Choroid plexus epithelial cell (primary cell): ENCODE measurements around the gene NFKBIB.

Source experiments
- DNase-seq: peaks from one replicate; pipeline ENCODE4 v3.0.0-alpha.2; 2010; ENCODE audit warnings: low read depth
- H3K4me3 ChIP-seq: 2 replicates; pipeline ENCODE4 v1.5.1; 2011; ENCODE audit warnings: low read depth, mild to moderate bottlenecking, control low read depth, low read length, moderate library complexity
- TF ChIP-seq, protein P1 (sequence below): conservative IDR thresholded peaks from 2 replicates; pipeline ENCODE4 v1.5.1; 2011; ENCODE audit warnings: low read depth, mild to moderate bottlenecking, control low read depth, inconsistent platforms, low read length, moderate library complexity

Gene NFKBIB

DNA sequence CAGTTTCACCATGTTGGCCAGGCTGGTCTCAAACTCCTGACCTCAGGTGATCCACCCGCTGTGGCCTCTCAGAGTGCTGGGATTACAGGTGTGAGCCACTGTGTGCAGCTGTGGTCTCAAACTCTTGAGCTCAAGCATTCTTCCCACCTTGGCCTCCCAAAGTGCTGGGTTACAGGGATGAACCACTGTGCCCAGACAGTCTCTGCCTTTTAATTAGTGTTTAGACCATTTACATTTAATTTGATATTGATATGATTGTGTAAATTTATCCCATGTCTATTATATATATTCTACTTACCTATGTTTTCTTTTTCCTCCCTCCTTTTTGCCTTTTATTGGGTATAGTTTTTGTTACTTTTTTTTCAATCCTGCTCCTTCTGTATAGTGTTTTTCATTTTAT lies 1.9 kb downstream of the NFKBIB start:
- TF ChIP-seq, protein P1, sequence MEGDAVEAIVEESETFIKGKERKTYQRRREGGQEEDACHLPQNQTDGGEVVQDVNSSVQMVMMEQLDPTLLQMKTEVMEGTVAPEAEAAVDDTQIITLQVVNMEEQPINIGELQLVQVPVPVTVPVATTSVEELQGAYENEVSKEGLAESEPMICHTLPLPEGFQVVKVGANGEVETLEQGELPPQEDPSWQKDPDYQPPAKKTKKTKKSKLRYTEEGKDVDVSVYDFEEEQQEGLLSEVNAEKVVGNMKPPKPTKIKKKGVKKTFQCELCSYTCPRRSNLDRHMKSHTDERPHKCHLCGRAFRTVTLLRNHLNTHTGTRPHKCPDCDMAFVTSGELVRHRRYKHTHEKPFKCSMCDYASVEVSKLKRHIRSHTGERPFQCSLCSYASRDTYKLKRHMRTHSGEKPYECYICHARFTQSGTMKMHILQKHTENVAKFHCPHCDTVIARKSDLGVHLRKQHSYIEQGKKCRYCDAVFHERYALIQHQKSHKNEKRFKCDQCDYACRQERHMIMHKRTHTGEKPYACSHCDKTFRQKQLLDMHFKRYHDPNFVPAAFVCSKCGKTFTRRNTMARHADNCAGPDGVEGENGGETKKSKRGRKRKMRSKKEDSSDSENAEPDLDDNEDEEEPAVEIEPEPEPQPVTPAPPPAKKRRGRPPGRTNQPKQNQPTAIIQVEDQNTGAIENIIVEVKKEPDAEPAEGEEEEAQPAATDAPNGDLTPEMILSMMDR, result no peak
- no peak for DNase-seq
- no peak overlapping the region for H3K4me3 ChIP-seq

DNA sequence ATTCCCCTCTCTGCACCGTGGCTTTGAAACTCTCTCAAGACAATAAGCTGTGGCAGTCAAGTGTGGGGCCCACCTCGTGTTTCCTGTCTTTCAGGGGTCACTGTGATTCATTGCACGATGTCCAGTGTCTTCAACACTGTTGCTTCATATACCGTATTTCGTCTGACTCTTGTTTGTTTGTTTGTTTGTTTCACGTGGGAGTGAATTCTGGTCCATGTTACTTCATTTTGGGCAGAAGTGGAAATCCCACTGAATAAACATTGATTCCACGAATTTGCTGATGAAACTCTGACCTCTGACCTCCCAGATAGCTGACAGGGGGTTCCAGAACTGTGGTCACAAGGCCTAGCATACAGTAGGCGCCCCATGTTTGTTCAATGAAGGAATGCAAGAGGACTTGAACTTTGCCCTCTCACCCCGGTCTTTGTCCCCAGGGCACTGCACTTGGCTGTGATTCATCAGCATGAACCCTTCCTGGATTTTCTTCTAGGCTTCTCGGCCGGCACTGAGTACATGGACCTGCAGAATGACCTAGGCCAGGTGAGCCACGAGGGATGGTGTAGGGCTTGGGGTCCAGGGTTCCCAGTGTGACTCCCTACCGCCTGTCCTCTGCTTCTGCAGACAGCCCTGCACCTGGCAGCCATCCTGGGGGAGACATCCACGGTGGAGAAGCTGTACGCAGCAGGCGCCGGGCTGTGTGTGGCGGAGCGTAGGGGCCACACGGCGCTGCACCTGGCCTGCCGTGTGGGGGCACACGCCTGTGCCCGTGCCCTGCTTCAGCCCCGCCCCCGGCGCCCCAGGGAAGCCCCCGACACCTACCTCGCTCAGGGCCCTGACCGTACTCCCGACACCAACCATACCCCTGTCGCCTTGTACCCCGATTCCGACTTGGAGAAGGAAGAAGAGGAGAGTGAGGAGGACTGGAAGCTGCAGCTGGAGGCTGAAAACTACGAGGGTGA lies 5.1 kb downstream of the NFKBIB start:
- TF ChIP-seq, protein P1, result no peak
- peak; percentile 10 for DNase-seq
- H3K4me3 ChIP-seq, result no peak overlapping the region

DNA sequence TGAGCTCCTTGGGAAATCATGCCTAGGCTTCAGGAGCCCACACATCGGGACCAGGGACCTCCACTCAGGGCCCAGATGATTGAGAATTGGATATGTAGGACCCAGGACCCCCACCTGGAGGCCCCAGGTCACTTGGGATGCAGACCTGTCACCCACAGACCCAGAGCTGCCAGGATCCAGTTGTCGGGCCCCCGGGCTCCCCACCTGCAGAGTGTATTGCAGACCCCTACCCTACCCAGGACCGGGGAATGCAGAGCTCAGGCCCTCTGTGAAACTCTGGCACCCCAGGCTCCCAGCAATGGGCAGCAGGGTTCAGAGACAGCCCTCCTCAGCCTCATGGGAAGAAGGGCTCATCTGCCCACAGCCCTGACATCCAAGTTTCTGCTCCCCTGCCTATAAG lies 5.9 kb downstream of the NFKBIB start:
- no peak for DNase-seq
- TF ChIP-seq, protein P1, result no peak
- H3K4me3 ChIP-seq, result no peak overlapping the region

DNA sequence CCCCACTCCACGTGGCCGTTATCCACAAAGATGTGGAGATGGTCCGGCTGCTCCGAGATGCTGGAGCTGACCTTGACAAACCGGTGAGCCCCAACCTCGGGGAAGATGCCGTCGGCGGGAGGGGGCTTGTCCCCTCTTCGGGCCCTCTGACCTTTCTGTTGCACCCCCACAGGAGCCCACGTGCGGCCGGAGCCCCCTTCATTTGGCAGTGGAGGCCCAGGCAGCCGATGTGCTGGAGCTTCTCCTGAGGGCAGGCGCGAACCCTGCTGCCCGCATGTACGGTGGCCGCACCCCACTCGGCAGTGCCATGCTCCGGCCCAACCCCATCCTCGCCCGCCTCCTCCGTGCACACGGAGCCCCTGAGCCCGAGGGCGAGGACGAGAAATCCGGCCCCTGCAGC lies 7.5 kb downstream of the NFKBIB start:
- no peak overlapping the region for H3K4me3 ChIP-seq
- no peak for DNase-seq
- TF ChIP-seq, protein P1, result no peak

DNA sequence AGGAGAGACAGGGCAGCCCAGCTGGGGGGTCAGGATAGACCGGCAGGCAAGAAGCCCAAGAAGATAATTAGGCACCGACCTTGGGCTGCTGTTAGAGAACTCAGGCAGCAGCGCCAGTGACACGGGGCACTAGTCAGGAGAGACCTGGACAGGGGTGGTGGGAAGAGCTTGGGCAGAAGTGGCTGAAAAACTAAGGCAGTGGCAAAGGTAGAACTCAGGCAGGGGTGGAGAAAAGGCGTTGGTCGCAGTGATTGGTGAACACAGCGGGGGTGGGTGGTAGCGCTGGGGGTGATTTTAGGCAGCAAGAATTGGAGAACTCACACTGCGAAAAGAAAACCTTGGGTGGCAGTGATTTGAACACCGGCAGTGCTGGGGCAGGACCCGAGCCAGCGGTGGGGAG lies 7.9 kb downstream of the NFKBIB start:
- no peak for DNase-seq
- no peak overlapping the region for H3K4me3 ChIP-seq
- TF ChIP-seq, protein P1, result no peak

DNA sequence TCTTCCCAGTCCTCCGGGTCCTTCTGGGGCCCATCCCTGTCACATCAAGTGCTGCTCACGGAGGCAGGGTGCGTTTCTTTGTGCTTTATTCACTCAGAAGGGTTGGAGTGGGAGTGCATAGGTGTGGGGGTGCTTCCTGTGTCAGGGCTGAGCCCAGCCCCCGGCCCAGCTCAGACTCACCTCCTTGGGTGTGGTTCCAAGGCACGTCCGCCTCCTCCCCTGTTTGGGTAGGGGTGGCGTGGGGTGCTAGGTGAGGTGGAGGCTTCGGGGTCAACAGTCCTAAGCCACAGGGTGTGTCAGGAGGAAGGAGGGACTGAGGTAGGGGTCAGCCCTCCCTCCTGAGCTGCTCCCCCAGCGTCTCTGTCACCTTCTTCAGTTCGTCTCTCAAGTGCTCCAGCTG lies 9.1 kb downstream of the NFKBIB start:
- TF ChIP-seq, protein P1, result no peak
- H3K4me3 ChIP-seq, result no peak overlapping the region
- no peak for DNase-seq

DNA sequence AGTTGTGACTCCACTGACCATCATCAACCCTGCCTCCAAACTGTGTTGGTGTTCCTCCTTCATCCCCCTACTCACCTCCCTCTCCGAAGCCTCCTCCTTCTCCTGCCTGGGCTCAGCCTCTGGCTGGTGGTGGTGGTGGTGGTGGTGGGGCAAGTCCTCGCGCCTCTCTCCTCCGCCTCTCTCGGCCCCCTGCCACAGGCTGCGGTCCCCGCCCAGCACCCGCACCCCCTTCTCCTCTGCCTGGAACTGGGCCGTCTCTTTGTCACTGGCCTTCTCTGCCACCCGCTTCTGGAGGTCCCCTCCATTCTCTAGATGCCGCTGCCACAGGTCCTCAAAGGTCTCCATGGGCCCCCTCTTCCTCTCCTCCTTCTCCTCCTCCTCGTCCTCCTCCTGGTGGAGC lies 10.7 kb downstream of the NFKBIB start:
- H3K4me3 ChIP-seq, result no peak overlapping the region
- no peak for DNase-seq
- TF ChIP-seq, protein P1, result no peak
